HepG2 (cell line): ENCODE results near the gene IFT172. TPM values are rescaled to one million over a fixed set of nuclear protein-coding genes. Genes with fewer than 3 reads are reported as not detected.

ENCODE experiments used
- ARNT2 ChIP-seq: sonication (generic); formaldehyde crosslinking; IDR thresholded peaks from 2 replicates; pipeline ENCODE4 v1.8.0; 2022; ENCODE audit warnings: mild to moderate bottlenecking, low read depth, missing genetic modification reagents, moderate library complexity
- ATF3 ChIP-seq: sonication (generic); formaldehyde crosslinking; IDR thresholded peaks from 2 replicates; pipeline ENCODE4 v1.4.0; 2020; ENCODE audit warnings: missing genetic modification reagents
- CBX2 ChIP-seq, 2 experiments: fragments of 200-600 bp in 1 of 2; sonication (generic); formaldehyde crosslinking in 1 of 2; IDR thresholded peaks; 2 replicates each; pipeline versions ENCODE4 v1.7.0 to v1.8.1; 2018 to 2022; ENCODE audit warnings: low read depth in 2 of 2, low read length in 1 of 2, mild to moderate bottlenecking in 1 of 2, missing genetic modification reagents in 1 of 2
- CBX5 ChIP-seq: sonication (generic); formaldehyde crosslinking; IDR thresholded peaks from 2 replicates; pipeline ENCODE4 v1.4.0; 2020; ENCODE audit warnings: missing genetic modification reagents, borderline replicate concordance
- KDM3A ChIP-seq: IDR thresholded peaks from 2 replicates; pipeline ENCODE4 v1.6.1; 2018; ENCODE audit warnings: low read depth, missing compliant biosample characterization
- KLF11 ChIP-seq: IDR thresholded peaks from 2 replicates; pipeline ENCODE4 v1.6.1; 2016; ENCODE audit warnings: missing compliant biosample characterization
- NFIB ChIP-seq: sonication (generic); formaldehyde crosslinking; IDR thresholded peaks from 2 replicates; pipeline ENCODE4 v1.9.0; 2021; ENCODE audit warnings: missing genetic modification reagents, mild to moderate bottlenecking, borderline replicate concordance
- PITX1 ChIP-seq: sonication (generic); formaldehyde crosslinking; IDR thresholded peaks from 2 replicates; pipeline ENCODE4 v1.5.1; 2020; ENCODE audit warnings: mild to moderate bottlenecking, missing genetic modification reagents
- RARA ChIP-seq: IDR thresholded peaks from 2 replicates; pipeline ENCODE4 v1.6.1; 2016; ENCODE audit warnings: missing genetic modification reagents, missing compliant biosample characterization
- TAF15 ChIP-seq: fragments of 200-400 bp; formaldehyde crosslinking; IDR thresholded peaks from one replicate; pipeline ENCODE4 v1.6.1; 2018; ENCODE audit warnings: mild to moderate bottlenecking, low read depth, low read length; ENCODE audit not compliant: poor library complexity, severe bottlenecking
- XRCC5 ChIP-seq: fragments of 200-400 bp; formaldehyde crosslinking; optimal IDR thresholded peaks from 2 replicates; pipeline ENCODE3; 2017; ENCODE audit warnings: mild to moderate bottlenecking, low read length
- ZHX1 ChIP-seq: sonication (generic); formaldehyde crosslinking; IDR thresholded peaks from 2 replicates; pipeline ENCODE4 v1.8.1; 2022; ENCODE audit warnings: low read depth, mild to moderate bottlenecking, missing genetic modification reagents
- ZHX2 ChIP-seq, 2 experiments: sonication (generic) in 1 of 2; formaldehyde crosslinking in 1 of 2; IDR thresholded peaks; 2 replicates each; pipeline versions ENCODE4 v1.6.1 to v1.9.0; 2014 to 2022; ENCODE audit warnings: antibody characterized with exemption in 1 of 2, borderline replicate concordance in 1 of 2, inconsistent platforms in 1 of 2, low read depth in 1 of 2, missing genetic modification reagents in 1 of 2
- ZIK1 ChIP-seq: sonication (generic); formaldehyde crosslinking; IDR thresholded peaks from 2 replicates; pipeline ENCODE4 v1.5.0; 2020; ENCODE audit warnings: mild to moderate bottlenecking, low read depth, missing genetic modification reagents, borderline replicate concordance
- ZNF431 ChIP-seq: sonication (generic); formaldehyde crosslinking; IDR thresholded peaks from 2 replicates; pipeline ENCODE4 v1.9.0; 2022; ENCODE audit warnings: missing genetic modification reagents, low read depth, mild to moderate bottlenecking, borderline replicate concordance
- polyA plus RNA-seq, 8 experiments: library from polyadenylated mRNA; depleted of rRNA in 3 of 8; stranded (reverse) in 7 of 8; unstranded in 1 of 8; fragments of >200 nt; fragmentation: Illumina TruSeq in 4 of 8; extraction: Trizol in 4 of 8; gene quantifications; 2 replicates each; pipeline versions ENCODE4 v1.2.1 to v1.2.3, GENCODE V29; 2011 to 2016; ENCODE audit warnings: low read depth in 4 of 8, missing spikeins in 1 of 8, mixed read lengths in 1 of 8; ENCODE audit not compliant: insufficient read depth in 1 of 8
- total RNA-seq, 5 experiments: library from RNA; depleted of rRNA; stranded (reverse); fragments of >200 nt; fragmentation: Illumina TruSeq; extraction: Trizol; gene quantifications; 2 replicates each; pipeline ENCODE4 v1.2.3, GENCODE V29; 2016; ENCODE audit warnings: low read depth in 1 of 5

IFT172 gene
- total and polyA plus RNA-seq, 2 of the 13 experiments (the other 11 are each of a cell fraction or from before 2014, with no cell fraction given): 21.6 to 35.7 TPM

- TF ChIP-seq ZHX2 (IDR thresholded peaks at IDR 0.05; ENCODE audit: low read depth) (peak; percentile 53; the same call in 1 of the 2 replicates), ZHX2 (CRISPR knock-in tag; IDR thresholded peaks at IDR 0.05; ENCODE audit: borderline replicate concordance) (no peak), ATF3 (CRISPR knock-in tag) (peak; percentile 21; the same call in 1 of the 2 replicates), ARNT2 (CRISPR knock-in tag) (0 out of 2 replicates have a peak, but pooled peaks have one; percentile 14), ZIK1 (CRISPR knock-in tag) (peak; percentile 91; the same call in 1 of the 2 replicates), CBX2 (IDR thresholded peaks at IDR 0.05; ENCODE audit: low read depth, low read length) (no peak), CBX2 (CRISPR knock-in tag; IDR thresholded peaks at IDR 0.05; ENCODE audit: low read depth) (0 out of 2 replicates have a peak, but pooled peaks have one; percentile 42), XRCC5 (peak; percentile 70), PITX1 (peak; percentile 93), KDM3A (CRISPR knock-in tag) (peak; percentile 49; the same call in 1 of the 2 replicates), ZHX1 (CRISPR knock-in tag) (no peak; the same call in 1 of the 2 replicates), RARA (CRISPR knock-in tag) (peak; percentile 82), NFIB (CRISPR knock-in tag) (peak; percentile 41; the same call in 1 of the 2 replicates), TAF15 (no peak), ZNF431 (CRISPR knock-in tag) (peak; percentile 27; the same call in 1 of the 2 replicates), KLF11 (CRISPR knock-in tag) (peak; percentile 83; the same call in 1 of the 2 replicates), CBX5 (peak; percentile 67; the same call in 1 of the 2 replicates)
Measured at GRCh38 chr2:27496357-27497287, 7.1 kb upstream of the IFT172 start, which contains the start of gene GCKR (continued).
